GM20000 (cell line): ENCODE measurements around the gene VWF.

Source experiments
- DNase-seq: peaks from one replicate; pipeline ENCODE4 v3.0.0; 2012; ENCODE audit warnings: low spot score
- TF ChIP-seq, protein P1 (sequence below): IDR thresholded peaks from 2 replicates; pipeline ENCODE4 v1.5.1; 2012; ENCODE audit warnings: mild to moderate bottlenecking, control low read depth; ENCODE audit errors: extremely low read depth, missing control alignments

Gene VWF

GRCh38 chr12:5927732-5928516, 196.5 kb downstream of the VWF start:
- no peak for DNase-seq
- TF ChIP-seq, protein P1, sequence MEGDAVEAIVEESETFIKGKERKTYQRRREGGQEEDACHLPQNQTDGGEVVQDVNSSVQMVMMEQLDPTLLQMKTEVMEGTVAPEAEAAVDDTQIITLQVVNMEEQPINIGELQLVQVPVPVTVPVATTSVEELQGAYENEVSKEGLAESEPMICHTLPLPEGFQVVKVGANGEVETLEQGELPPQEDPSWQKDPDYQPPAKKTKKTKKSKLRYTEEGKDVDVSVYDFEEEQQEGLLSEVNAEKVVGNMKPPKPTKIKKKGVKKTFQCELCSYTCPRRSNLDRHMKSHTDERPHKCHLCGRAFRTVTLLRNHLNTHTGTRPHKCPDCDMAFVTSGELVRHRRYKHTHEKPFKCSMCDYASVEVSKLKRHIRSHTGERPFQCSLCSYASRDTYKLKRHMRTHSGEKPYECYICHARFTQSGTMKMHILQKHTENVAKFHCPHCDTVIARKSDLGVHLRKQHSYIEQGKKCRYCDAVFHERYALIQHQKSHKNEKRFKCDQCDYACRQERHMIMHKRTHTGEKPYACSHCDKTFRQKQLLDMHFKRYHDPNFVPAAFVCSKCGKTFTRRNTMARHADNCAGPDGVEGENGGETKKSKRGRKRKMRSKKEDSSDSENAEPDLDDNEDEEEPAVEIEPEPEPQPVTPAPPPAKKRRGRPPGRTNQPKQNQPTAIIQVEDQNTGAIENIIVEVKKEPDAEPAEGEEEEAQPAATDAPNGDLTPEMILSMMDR = no peak

DNA sequence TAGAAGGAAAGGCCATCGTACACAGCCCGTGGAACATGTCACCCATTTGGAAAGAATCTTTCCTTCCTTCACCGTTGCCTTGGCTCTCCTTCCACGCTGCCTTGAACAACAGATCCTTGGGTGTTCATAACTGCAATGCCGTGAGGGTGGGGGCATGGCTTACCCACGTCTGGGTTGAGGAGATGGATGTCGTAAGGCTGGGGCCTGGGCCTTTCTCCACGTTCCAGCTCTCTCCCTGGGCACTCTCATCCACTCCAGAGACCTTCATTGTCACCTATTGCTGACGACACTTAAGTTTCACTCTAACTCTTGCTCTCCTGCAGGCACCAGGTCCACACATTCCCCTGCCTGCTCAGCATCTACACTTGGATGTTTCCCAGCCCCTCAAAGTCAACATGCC, 198.8 kb downstream of the VWF start:
- DNase-seq = no peak
- TF ChIP-seq, protein P1 = no peak

DNA sequence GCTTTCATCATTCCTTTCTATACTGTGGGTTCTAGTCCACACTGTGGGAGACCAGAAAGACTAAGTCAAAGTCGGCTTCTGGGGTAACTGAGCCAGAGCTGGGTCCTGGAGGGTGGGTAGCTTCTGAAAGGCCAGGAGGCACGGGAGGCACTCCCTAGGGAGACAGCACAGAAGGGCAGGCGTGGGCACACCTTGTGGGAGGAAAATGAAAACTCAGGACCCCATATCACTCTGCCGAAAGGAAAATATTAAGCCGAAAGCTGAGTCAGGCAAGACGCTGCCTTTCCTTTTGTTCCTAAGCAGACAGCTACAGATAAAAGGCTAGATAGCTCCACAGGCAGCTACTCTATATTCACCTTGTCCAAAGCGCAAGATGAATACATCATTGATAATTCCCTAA, 200.1 kb downstream of the VWF start:
- DNase-seq = no peak

GRCh38 chr12:5923751-5924150, 200.7 kb downstream of the VWF start:
- no peak for DNase-seq
- TF ChIP-seq, protein P1 = no peak

More for the DNA sequence above, 200.1 kb downstream of the VWF start:
- TF ChIP-seq, protein P1 = no peak

DNA sequence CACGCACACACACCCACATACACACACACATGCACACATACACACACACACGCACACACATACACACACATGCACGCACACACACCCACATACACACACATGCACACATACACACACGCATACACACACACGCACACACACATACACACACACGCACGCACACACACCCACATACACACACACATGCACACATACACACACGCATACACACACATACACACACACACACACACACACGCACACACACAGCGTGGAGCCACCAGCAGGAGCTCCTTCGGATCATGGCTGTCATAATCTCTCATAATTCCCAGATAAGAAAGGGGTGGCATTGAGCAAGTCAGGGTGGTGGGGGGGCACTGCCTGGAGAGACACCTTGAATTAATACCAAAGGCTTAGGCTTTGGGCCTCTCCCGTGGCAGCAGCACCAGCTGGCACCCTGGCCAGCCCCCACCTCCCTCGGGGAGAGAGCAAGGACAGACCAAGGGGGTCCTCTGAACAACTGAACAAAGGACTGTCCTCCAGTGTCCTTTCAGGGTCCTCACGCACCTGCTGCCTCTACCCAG, 201.3 kb downstream of the VWF start:
- no peak for DNase-seq
- TF ChIP-seq, protein P1 = no peak

DNA sequence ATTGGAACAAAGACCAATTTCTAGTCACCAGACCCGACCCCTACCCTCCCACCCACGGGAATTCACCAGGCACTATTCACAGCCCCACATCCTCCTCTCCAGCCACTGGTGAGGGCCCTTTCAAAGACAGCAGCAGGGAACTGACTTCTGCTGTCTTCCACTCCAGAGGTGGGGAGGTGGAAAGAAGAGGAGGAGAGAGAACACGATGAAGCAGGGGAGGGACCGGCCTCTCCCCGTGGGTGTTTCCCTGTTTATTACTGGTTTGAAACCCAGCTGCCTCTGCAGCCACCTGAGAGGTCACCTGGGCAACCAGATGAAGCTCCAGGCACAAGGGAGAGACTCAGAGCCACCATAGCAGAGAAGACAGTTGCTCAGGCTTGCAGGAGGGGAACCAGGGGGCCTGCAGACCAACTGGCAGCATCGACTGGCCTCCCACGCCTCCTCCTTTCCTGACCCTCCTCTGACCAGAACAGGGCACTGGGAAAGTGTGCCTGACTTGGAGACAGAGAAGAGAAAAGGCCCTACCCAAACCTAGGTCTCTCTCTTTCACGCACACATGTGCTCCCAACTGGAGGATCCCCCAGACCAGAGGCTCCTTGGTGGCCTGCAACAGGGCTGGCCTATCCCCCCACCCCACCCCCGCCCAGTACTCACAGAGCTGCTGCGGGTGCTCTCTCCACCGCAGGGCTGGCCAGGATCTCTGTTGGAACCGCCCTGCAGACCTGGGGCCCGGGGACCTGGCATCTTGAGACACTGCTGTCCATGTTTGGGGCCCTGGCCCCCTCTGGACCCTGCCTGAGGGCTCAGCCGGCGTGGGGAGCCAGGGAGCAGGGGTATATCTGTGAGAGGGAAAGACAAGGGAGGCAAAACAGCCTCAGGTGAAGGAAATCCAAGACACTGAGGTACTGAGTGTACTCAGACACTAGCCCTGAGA, 202.2 kb downstream of the VWF start:
- no peak for DNase-seq
- TF ChIP-seq, protein P1 = no peak
